ENCODE measurements around the gene RNF214. TPM values are rescaled to one million over a fixed set of nuclear protein-coding genes. Genes with fewer than 3 reads are reported as not detected.

Gene RNF214
- total and polyA plus RNA-seq, 12 donors = 7.3 to 33.5 (median 25.4) TPM

- WGBS, 2 donors = 84 to 93% methylated on average over 7 of the region's 7 CpGs
- Histone ChIP-seq H3K4me3 (no peak overlapping the region), H3K36me3 (peaks cover 0 to 7% (median 0%) of the 10 kb centered on the region in 9 donors), H3K27ac (no peak overlapping the region), H3K9me3 (no peaks in the 10 kb centered on the region), H3K27me3 (no peaks in the 10 kb centered on the region), H3K4me1 (peaks cover 3 to 24% (median 15%) of the 10 kb centered on the region in 9 donors)
- DNase-seq = no peak
- no peak for ATAC-seq
- intact Hi-C loops (cut with DNase I) = no loop called here
- no peak for TF ChIP-seq CTCF (IDR thresholded peaks at IDR 0.05)
These were observed 69.8 kb downstream of the RNF214 start for GRCh38 chr11:117302228-117302627.

- WGBS, 2 donors = 76 to 81% methylated on average over 4 of the region's 4 CpGs
- Histone ChIP-seq H3K9me3 (no peaks in the 10 kb centered on the region), H3K27ac (no peak overlapping the region), H3K4me1 (peaks cover 3 to 24% (median 15%) of the 10 kb centered on the region in 9 donors), H3K27me3 (no peaks in the 10 kb centered on the region), H3K36me3 (peaks cover 0 to 7% (median 0%) of the 10 kb centered on the region in 9 donors), H3K4me3 (no peak overlapping the region)
- ATAC-seq (no peak), DNase-seq (no peak)
- no peak for TF ChIP-seq CTCF (IDR thresholded peaks at IDR 0.05)
- intact Hi-C loops (cut with DNase I) = no loop called here
These were observed 70.6 kb downstream of the RNF214 start for GRCh38 chr11:117303101-117303500.

- DNase-seq = no peak
- Histone ChIP-seq H3K27me3 (no peaks in the 10 kb centered on the region), H3K4me1 (peaks cover 3 to 24% (median 15%) of the 10 kb centered on the region in 9 donors), H3K36me3 (peaks cover 0 to 7% (median 0%) of the 10 kb centered on the region in 9 donors), H3K27ac (no peak overlapping the region), H3K9me3 (no peaks in the 10 kb centered on the region), H3K4me3 (no peak overlapping the region)
- no peak for TF ChIP-seq CTCF (IDR thresholded peaks at IDR 0.05)
- WGBS, 2 donors = 70 to 74% methylated on average over 5 of the region's 5 CpGs
- no peak for ATAC-seq
- intact Hi-C loops (cut with DNase I) = no loop called here
These were observed 71.3 kb downstream of the RNF214 start for GRCh38 chr11:117303646-117304315.

GRCh38 chr11:117305145-117305544 lies 72.7 kb downstream of the RNF214 start:
- no peaks in the 10 kb centered on the region for H3K9me3 ChIP-seq
- H3K27ac ChIP-seq = no peak overlapping the region
- TF ChIP-seq CTCF (IDR thresholded peaks at IDR 0.05) = no peak
- H3K4me3 ChIP-seq = no peak overlapping the region
- ATAC-seq = no peak
- no peak for DNase-seq
- intact Hi-C loops (cut with DNase I) = no loop called here
- H3K36me3 ChIP-seq = peaks cover 0 to 7% (median 0%) of the 10 kb centered on the region in 9 donors
- no peaks in the 10 kb centered on the region for H3K27me3 ChIP-seq
- WGBS, 2 donors = 95 to 96% methylated on average over 3 of the region's 3 CpGs
- peaks cover 0 to 14% (median 8%) of the 10 kb centered on the region in 9 donors for H3K4me1 ChIP-seq

Measured in heart right ventricle (tissue), 16 donors.